Right atrium auricular region (tissue), 2 donors: ENCODE measurements around the gene DYNLT4. TPM values are rescaled to one million over a fixed set of nuclear protein-coding genes. Genes with fewer than 3 reads are reported as not detected.

Experiments used
- DNase-seq: peaks from one replicate; pipeline ENCODE4 v3.0.0-alpha.2; 2019; ENCODE audit warnings: low spot score
- H3K27ac ChIP-seq, 2 donors: fragments of 200-600 bp; sonication (generic); 1 replicate in 1 of 2; 2 replicates in 1 of 2; pipeline ENCODE4 v1.5.1; 2016 to 2019
- H3K27me3 ChIP-seq, 2 donors: fragments of 200-600 bp; sonication (generic); one replicate each; pipeline versions ENCODE4 v1.5.1 to v1.6.0; 2017 to 2019
- H3K36me3 ChIP-seq: fragments of 200-600 bp; sonication (generic); one replicate; pipeline ENCODE4 v1.5.1; 2016
- H3K4me1 ChIP-seq, 2 donors: fragments of 200-600 bp; sonication (generic); one replicate each; pipeline versions ENCODE4 v1.5.1 to v1.6.0; 2017 to 2019
- H3K4me3 ChIP-seq, 2 donors: fragments of 200-600 bp; sonication (generic); 1 replicate in 1 of 2; 2 replicates in 1 of 2; pipeline ENCODE4 v1.5.1; 2017 to 2019; ENCODE audit warnings: mild to moderate bottlenecking in 1 of 2, moderate library complexity in 1 of 2
- H3K9me3 ChIP-seq, 2 donors: fragments of 200-600 bp; sonication (generic); one replicate each; pipeline ENCODE4 v1.5.1; 2019
- total RNA-seq, 2 donors: library from RNA; depleted of rRNA; stranded (reverse); fragments of >200 nt; gene quantifications; one replicate each; pipeline ENCODE4 v1.1.0, GENCODE V29; 2016
- TF ChIP-seq, protein P1 (sequence below), 2 donors: fragments of 200-600 bp; sonication (generic); IDR thresholded peaks; one replicate each; pipeline ENCODE4 v1.5.1; 2019; ENCODE audit warnings: antibody characterized with exemption in 2 of 2

Gene DYNLT4
- total RNA-seq, 2 donors from 2014 or later, result 2.4 TPM; not detected in 1

DNA sequence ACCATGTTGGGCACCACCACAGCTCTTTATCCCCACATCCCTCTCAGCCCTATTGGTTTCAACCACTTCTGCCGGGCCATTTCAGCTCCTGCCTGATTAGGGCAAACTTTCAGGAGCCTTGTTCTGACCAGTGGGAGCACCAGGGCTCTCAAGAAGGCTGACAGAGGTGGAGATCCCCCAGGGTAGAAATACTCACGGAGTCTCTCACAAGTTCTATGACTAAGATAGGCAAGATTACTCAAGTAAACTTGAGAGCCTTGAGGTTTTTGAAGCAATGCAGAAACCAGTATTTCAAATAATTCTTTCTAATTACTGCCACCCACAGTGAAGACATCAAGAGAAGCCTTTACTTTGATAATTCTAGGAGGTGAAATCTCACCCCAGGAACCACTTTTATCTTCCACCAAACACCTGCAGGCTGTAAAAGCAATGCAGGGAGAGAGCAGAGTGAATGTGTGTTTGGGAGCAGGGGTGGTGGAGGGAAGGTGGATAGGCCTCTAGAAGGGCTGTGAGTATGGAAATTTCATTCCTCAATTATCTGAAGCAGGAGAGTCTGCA is 42.5 kb upstream of the DYNLT4 start:
- Histone ChIP-seq H3K36me3 (peaks cover 9% of the 10 kb centered on the region), H3K27ac (no peak overlapping the region), H3K27me3 (no peaks in the 10 kb centered on the region), H3K4me3 (no peak overlapping the region), H3K4me1 (peaks cover 0 to 14% of the 10 kb centered on the region in 2 donors), H3K9me3 (no peaks in the 10 kb centered on the region)
- TF ChIP-seq, protein P1, sequence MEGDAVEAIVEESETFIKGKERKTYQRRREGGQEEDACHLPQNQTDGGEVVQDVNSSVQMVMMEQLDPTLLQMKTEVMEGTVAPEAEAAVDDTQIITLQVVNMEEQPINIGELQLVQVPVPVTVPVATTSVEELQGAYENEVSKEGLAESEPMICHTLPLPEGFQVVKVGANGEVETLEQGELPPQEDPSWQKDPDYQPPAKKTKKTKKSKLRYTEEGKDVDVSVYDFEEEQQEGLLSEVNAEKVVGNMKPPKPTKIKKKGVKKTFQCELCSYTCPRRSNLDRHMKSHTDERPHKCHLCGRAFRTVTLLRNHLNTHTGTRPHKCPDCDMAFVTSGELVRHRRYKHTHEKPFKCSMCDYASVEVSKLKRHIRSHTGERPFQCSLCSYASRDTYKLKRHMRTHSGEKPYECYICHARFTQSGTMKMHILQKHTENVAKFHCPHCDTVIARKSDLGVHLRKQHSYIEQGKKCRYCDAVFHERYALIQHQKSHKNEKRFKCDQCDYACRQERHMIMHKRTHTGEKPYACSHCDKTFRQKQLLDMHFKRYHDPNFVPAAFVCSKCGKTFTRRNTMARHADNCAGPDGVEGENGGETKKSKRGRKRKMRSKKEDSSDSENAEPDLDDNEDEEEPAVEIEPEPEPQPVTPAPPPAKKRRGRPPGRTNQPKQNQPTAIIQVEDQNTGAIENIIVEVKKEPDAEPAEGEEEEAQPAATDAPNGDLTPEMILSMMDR (IDR thresholded peaks at IDR 0.05), result no peak
- DNase-seq, result no peak

DNA sequence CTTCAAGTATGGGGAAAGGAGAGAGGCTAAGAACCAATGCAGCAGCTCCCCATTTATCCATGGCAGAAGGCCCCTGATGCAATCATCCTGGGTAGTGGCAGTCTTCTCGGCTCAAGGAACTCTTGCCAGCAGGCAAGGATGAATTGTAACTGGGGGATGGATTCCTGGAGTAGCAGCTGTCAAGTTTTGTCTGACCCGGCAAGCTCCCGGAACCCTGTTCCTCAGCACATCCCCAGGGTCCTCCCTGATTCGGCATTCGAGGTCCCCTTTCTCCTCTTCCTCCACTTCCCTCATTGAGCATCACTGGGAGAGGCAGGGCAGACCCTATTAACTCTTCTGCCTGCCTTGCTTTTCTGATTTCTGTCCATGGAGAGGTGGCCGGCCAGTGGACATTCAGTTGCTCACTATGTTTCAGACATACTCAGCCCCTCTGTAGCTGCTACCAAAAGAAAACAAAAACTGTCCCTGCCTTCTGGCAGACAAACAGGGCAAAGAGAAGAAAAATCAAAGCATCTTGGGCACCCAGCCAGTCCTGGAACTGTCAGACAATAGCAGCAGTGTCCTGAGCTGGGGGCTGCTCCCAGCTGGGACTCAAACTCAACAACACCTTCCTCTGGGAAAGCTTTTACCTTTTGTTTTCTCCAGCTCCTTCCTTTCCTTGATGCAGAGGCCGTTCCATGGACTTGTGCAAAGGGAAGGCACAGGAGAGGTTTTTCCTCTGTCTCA is 41.5 kb upstream of the DYNLT4 start:
- Histone ChIP-seq H3K4me1 (peaks cover 0 to 15% of the 10 kb centered on the region in 2 donors), H3K27me3 (no peaks in the 10 kb centered on the region), H3K36me3 (peaks cover 9% of the 10 kb centered on the region), H3K27ac (no peak overlapping the region), H3K9me3 (no peaks in the 10 kb centered on the region), H3K4me3 (no peak overlapping the region)
- no peak for DNase-seq
- TF ChIP-seq, protein P1 (IDR thresholded peaks at IDR 0.05), result no peak

DNA sequence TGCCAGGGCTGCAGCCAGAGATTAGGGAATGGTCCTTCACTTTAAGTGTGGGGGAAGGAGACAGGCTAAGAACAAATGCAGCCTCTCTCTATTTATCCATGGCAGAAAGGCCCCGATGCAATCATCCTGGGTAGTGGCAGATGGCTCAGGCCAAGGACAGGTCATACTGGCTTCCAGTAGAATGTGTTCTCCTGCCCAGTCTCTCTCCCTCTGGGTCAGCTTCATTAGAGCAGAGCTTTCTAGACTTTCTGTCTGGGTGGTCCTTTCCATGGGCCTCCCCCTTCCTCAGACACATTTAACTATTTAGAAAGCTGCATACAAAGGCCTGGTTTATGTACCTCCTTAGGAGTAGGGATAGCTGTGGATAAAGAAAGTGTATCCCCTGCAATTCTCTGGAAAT is 40.7 kb upstream of the DYNLT4 start:
- TF ChIP-seq, protein P1 (IDR thresholded peaks at IDR 0.05), result no peak
- Histone ChIP-seq H3K9me3 (no peaks in the 10 kb centered on the region), H3K27me3 (no peaks in the 10 kb centered on the region), H3K4me1 (peaks cover 0 to 21% of the 10 kb centered on the region in 2 donors), H3K27ac (no peak overlapping the region), H3K4me3 (no peak overlapping the region), H3K36me3 (peaks cover 9% of the 10 kb centered on the region)
- no peak for DNase-seq

DNA sequence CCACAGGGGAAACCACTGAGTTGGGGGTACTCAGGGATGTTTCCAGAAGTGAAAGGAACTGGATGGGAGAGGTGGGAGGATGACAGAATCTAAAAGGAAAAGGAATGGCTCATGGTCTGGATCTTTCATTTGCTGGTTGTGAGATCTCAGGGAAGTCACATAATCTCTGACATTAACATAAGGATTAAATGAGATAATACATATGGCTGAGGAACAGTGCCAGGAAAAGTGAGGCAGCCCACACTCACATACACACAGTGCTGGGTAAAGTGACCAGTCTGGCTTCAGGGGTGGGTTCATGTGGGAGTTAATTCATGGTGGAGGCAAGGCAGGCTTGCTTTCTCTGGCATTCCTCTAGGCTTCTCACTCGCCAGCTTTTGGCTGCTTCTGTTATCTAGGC is 39.8 kb upstream of the DYNLT4 start:
- TF ChIP-seq, protein P1 (IDR thresholded peaks at IDR 0.05), result no peak
- no peak overlapping the region for H3K4me3 ChIP-seq

DNA sequence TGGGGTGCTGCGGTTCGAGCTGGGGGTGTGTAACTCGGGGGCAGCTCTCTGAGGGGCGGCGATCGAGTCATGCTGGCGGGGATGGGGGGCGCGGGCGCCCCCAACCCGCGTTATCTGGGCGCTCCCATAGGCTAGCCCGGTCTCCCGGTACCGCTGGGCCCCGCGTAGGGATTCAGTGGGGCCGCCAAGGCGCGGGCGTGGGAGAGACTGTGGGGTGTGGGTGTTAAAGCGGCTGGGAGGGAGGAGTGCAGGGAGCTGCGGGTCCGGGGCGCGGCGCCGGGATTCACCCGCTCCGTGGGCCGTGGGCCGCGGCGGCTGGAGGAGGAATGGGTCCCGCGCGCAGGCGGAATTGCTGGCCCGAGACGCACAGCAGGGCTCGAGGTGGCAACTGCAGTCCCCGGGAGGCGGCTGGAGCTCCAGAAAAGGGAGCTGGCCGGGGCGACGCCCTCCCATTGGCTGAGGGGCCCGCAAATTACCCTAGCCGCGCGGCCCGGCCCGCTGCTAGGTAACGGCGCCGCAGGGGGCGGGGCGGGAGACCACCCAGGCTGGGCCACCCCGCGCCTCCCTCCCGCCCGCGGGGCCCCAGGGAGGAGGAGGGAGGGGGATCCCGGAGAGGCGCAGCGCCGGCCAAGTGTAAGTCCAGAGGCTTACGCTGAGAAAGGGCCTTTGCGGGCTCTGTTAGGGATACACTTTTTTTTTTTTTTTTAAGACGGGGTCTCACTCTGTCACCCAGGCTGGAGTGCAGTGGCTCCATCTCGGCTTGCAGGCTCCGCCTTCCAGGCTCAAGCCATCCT is 35.9 kb upstream of the DYNLT4 start, which contains the start of gene PTCH2:
PTCH2 (minus strand) TSS at position 392 of the 794 bp plus-strand sequence; CDS start at position 71, 321 bp downstream.
- no peak for DNase-seq
- Histone ChIP-seq H3K4me3 (peak within 1 kb of the TSS; percentile 34 to 60), H3K27ac (peak within 1 kb of the TSS; percentile 7 to 59)

More for the DNA sequence above, 39.8 kb upstream of the DYNLT4 start:
- no peak for DNase-seq
- peaks cover 9% of the 10 kb centered on the region for H3K36me3 ChIP-seq
- peaks cover 0 to 28% of the 10 kb centered on the region in 2 donors for H3K4me1 ChIP-seq
- H3K27ac ChIP-seq, result no peak overlapping the region
- H3K27me3 ChIP-seq, result no peaks in the 10 kb centered on the region
- H3K9me3 ChIP-seq, result no peaks in the 10 kb centered on the region

More for the DNA sequence above, 35.9 kb upstream of the DYNLT4 start, which contains the start of gene PTCH2:
- TF ChIP-seq, protein P1 (IDR thresholded peaks at IDR 0.05), result no peak
- Histone ChIP-seq H3K9me3 (no peaks in the 10 kb centered on the region), H3K27me3 (no peaks in the 10 kb centered on the region), H3K36me3 (no peaks in the 10 kb centered on the region), H3K4me1 (peaks cover 0 to 13% of the 10 kb centered on the region in 2 donors)
